ENCODE measurements around the gene CORO6.

Gene CORO6
- 2.4 to 6.8 (median 4.1) reads per million in 3 donors for total RNA-seq

GRCh38 chr17:29622337-29623282 is at the start of gene CORO6:
Gene CORO6, minus strand, starts transcription at chr17:29622912. Its CDS starts 1,491 bp downstream, at chr17:29621421.
- H3K27me3 ChIP-seq (replicated peaks; ENCODE audit: control insufficient read depth, insufficient read depth, low read length, poor library complexity, severe bottlenecking) = no peaks in the 10 kb centered on the region

GRCh38 chr17:29671661-29672060 is 48.9 kb upstream of the CORO6 start:
- H3K36me3 ChIP-seq (ENCODE audit: control insufficient read depth, insufficient read depth, low read length) = peaks cover 39% of the 10 kb centered on the region

More at GRCh38 chr17:29622337-29623282, at the start of gene CORO6:
- Histone ChIP-seq H3K4me3 (ENCODE audit: insufficient read depth, low read depth, low read length, poor library complexity, severe bottlenecking) (peak within 1 kb of the TSS; percentile 79), H3K27ac (ENCODE audit: insufficient read depth, low read length, poor library complexity, severe bottlenecking) (no peak within 1 kb of the TSS), H3K4me1 (ENCODE audit: control insufficient read depth, insufficient read depth, low read length, poor library complexity, severe bottlenecking) (peaks cover 21% of the 10 kb centered on the region), H3K9me3 (ENCODE audit: control insufficient read depth, low read length) (no peaks in the 10 kb centered on the region), H3K36me3 (ENCODE audit: control insufficient read depth, insufficient read depth, low read length) (no peaks in the 10 kb centered on the region)
- DNase-seq = peak; percentile 50 to 61 (median 54)

GRCh38 chr17:29669266-29669665 is 46.6 kb upstream of the CORO6 start:
- Histone ChIP-seq H3K4me1 (ENCODE audit: control insufficient read depth, insufficient read depth, low read length, poor library complexity, severe bottlenecking) (no peaks in the 10 kb centered on the region), H3K9me3 (ENCODE audit: control insufficient read depth, low read length) (no peaks in the 10 kb centered on the region), H3K27ac (ENCODE audit: insufficient read depth, low read length, poor library complexity, severe bottlenecking) (no peak overlapping the region), H3K4me3 (ENCODE audit: insufficient read depth, low read depth, low read length, poor library complexity, severe bottlenecking) (no peak overlapping the region), H3K36me3 (ENCODE audit: control insufficient read depth, insufficient read depth, low read length) (peaks cover 55% of the 10 kb centered on the region), H3K27me3 (replicated peaks; ENCODE audit: control insufficient read depth, insufficient read depth, low read length, poor library complexity, severe bottlenecking) (no peaks in the 10 kb centered on the region)
- no peak for DNase-seq

More at GRCh38 chr17:29671661-29672060, 48.9 kb upstream of the CORO6 start:
- DNase-seq = no peak
- Histone ChIP-seq H3K27ac (ENCODE audit: insufficient read depth, low read length, poor library complexity, severe bottlenecking) (no peak overlapping the region), H3K9me3 (ENCODE audit: control insufficient read depth, low read length) (no peaks in the 10 kb centered on the region), H3K4me3 (ENCODE audit: insufficient read depth, low read depth, low read length, poor library complexity, severe bottlenecking) (no peak overlapping the region), H3K4me1 (ENCODE audit: control insufficient read depth, insufficient read depth, low read length, poor library complexity, severe bottlenecking) (no peaks in the 10 kb centered on the region), H3K27me3 (replicated peaks; ENCODE audit: control insufficient read depth, insufficient read depth, low read length, poor library complexity, severe bottlenecking) (no peaks in the 10 kb centered on the region)

- Histone ChIP-seq H3K27me3 (replicated peaks; ENCODE audit: control insufficient read depth, insufficient read depth, low read length, poor library complexity, severe bottlenecking) (no peaks in the 10 kb centered on the region), H3K4me1 (ENCODE audit: control insufficient read depth, insufficient read depth, low read length, poor library complexity, severe bottlenecking) (no peaks in the 10 kb centered on the region), H3K36me3 (ENCODE audit: control insufficient read depth, insufficient read depth, low read length) (peaks cover 62% of the 10 kb centered on the region), H3K27ac (ENCODE audit: insufficient read depth, low read length, poor library complexity, severe bottlenecking) (no peak overlapping the region), H3K4me3 (ENCODE audit: insufficient read depth, low read depth, low read length, poor library complexity, severe bottlenecking) (no peak overlapping the region), H3K9me3 (ENCODE audit: control insufficient read depth, low read length) (no peaks in the 10 kb centered on the region)
- no peak for DNase-seq
Observed at GRCh38 chr17:29667969-29668368, 45.3 kb upstream of the CORO6 start.

GRCh38 chr17:29665481-29665810 is 42.7 kb upstream of the CORO6 start:
- no peak overlapping the region for H3K27ac ChIP-seq (ENCODE audit: insufficient read depth, low read length, poor library complexity, severe bottlenecking)

GRCh38 chr17:29664743-29665480 is 42.2 kb upstream of the CORO6 start:
- Histone ChIP-seq H3K27ac (ENCODE audit: insufficient read depth, low read length, poor library complexity, severe bottlenecking) (no peak overlapping the region), H3K27me3 (replicated peaks; ENCODE audit: control insufficient read depth, insufficient read depth, low read length, poor library complexity, severe bottlenecking) (no peaks in the 10 kb centered on the region), H3K9me3 (ENCODE audit: control insufficient read depth, low read length) (no peaks in the 10 kb centered on the region), H3K36me3 (ENCODE audit: control insufficient read depth, insufficient read depth, low read length) (peaks cover 45% of the 10 kb centered on the region), H3K4me1 (ENCODE audit: control insufficient read depth, insufficient read depth, low read length, poor library complexity, severe bottlenecking) (no peaks in the 10 kb centered on the region), H3K4me3 (ENCODE audit: insufficient read depth, low read depth, low read length, poor library complexity, severe bottlenecking) (no peak overlapping the region)
- no peak for DNase-seq

More at GRCh38 chr17:29665481-29665810, 42.7 kb upstream of the CORO6 start:
- H3K9me3 ChIP-seq (ENCODE audit: control insufficient read depth, low read length) = no peaks in the 10 kb centered on the region
- no peak for DNase-seq
- no peak overlapping the region for H3K4me3 ChIP-seq (ENCODE audit: insufficient read depth, low read depth, low read length, poor library complexity, severe bottlenecking)
- H3K4me1 ChIP-seq (ENCODE audit: control insufficient read depth, insufficient read depth, low read length, poor library complexity, severe bottlenecking) = no peaks in the 10 kb centered on the region
- no peaks in the 10 kb centered on the region for H3K27me3 ChIP-seq (replicated peaks; ENCODE audit: control insufficient read depth, insufficient read depth, low read length, poor library complexity, severe bottlenecking)
- H3K36me3 ChIP-seq (ENCODE audit: control insufficient read depth, insufficient read depth, low read length) = peaks cover 50% of the 10 kb centered on the region

- no peak for DNase-seq
- Histone ChIP-seq H3K27ac (ENCODE audit: insufficient read depth, low read length, poor library complexity, severe bottlenecking) (no peak overlapping the region), H3K27me3 (replicated peaks; ENCODE audit: control insufficient read depth, insufficient read depth, low read length, poor library complexity, severe bottlenecking) (no peaks in the 10 kb centered on the region), H3K9me3 (ENCODE audit: control insufficient read depth, low read length) (no peaks in the 10 kb centered on the region), H3K36me3 (ENCODE audit: control insufficient read depth, insufficient read depth, low read length) (peaks cover 45% of the 10 kb centered on the region), H3K4me1 (ENCODE audit: control insufficient read depth, insufficient read depth, low read length, poor library complexity, severe bottlenecking) (no peaks in the 10 kb centered on the region), H3K4me3 (ENCODE audit: insufficient read depth, low read depth, low read length, poor library complexity, severe bottlenecking) (no peak overlapping the region)
Observed at GRCh38 chr17:29663155-29663554, 40.4 kb upstream of the CORO6 start.

GRCh38 chr17:29661213-29661612 is 38.5 kb upstream of the CORO6 start:
- Histone ChIP-seq H3K4me1 (ENCODE audit: control insufficient read depth, insufficient read depth, low read length, poor library complexity, severe bottlenecking) (no peaks in the 10 kb centered on the region), H3K36me3 (ENCODE audit: control insufficient read depth, insufficient read depth, low read length) (peaks cover 33% of the 10 kb centered on the region), H3K27me3 (replicated peaks; ENCODE audit: control insufficient read depth, insufficient read depth, low read length, poor library complexity, severe bottlenecking) (no peaks in the 10 kb centered on the region), H3K4me3 (ENCODE audit: insufficient read depth, low read depth, low read length, poor library complexity, severe bottlenecking) (no peak overlapping the region), H3K27ac (ENCODE audit: insufficient read depth, low read length, poor library complexity, severe bottlenecking) (no peak overlapping the region), H3K9me3 (ENCODE audit: control insufficient read depth, low read length) (no peaks in the 10 kb centered on the region)
- DNase-seq = no peak

GRCh38 chr17:29659155-29659554 is 36.4 kb upstream of the CORO6 start:
- Histone ChIP-seq H3K27ac (ENCODE audit: insufficient read depth, low read length, poor library complexity, severe bottlenecking) (no peak overlapping the region), H3K36me3 (ENCODE audit: control insufficient read depth, insufficient read depth, low read length) (peaks cover 22% of the 10 kb centered on the region)
- DNase-seq = no peak

GRCh38 chr17:29655323-29655722 is 32.6 kb upstream of the CORO6 start:
- peaks cover 24% of the 10 kb centered on the region for H3K36me3 ChIP-seq (ENCODE audit: control insufficient read depth, insufficient read depth, low read length)
- H3K27ac ChIP-seq (ENCODE audit: insufficient read depth, low read length, poor library complexity, severe bottlenecking) = no peak overlapping the region
- no peaks in the 10 kb centered on the region for H3K9me3 ChIP-seq (ENCODE audit: control insufficient read depth, low read length)
- no peaks in the 10 kb centered on the region for H3K4me1 ChIP-seq (ENCODE audit: control insufficient read depth, insufficient read depth, low read length, poor library complexity, severe bottlenecking)
- no peaks in the 10 kb centered on the region for H3K27me3 ChIP-seq (replicated peaks; ENCODE audit: control insufficient read depth, insufficient read depth, low read length, poor library complexity, severe bottlenecking)
- no peak overlapping the region for H3K4me3 ChIP-seq (ENCODE audit: insufficient read depth, low read depth, low read length, poor library complexity, severe bottlenecking)
- no peak for DNase-seq

More at GRCh38 chr17:29659155-29659554, 36.4 kb upstream of the CORO6 start:
- H3K27me3 ChIP-seq (replicated peaks; ENCODE audit: control insufficient read depth, insufficient read depth, low read length, poor library complexity, severe bottlenecking) = no peaks in the 10 kb centered on the region
- no peak overlapping the region for H3K4me3 ChIP-seq (ENCODE audit: insufficient read depth, low read depth, low read length, poor library complexity, severe bottlenecking)
- H3K4me1 ChIP-seq (ENCODE audit: control insufficient read depth, insufficient read depth, low read length, poor library complexity, severe bottlenecking) = no peaks in the 10 kb centered on the region
- no peaks in the 10 kb centered on the region for H3K9me3 ChIP-seq (ENCODE audit: control insufficient read depth, low read length)
